Neural cell (in vitro differentiated cells): ENCODE measurements around the gene SRF. TPM values are rescaled to one million over a fixed set of nuclear protein-coding genes. Genes with fewer than 3 reads are reported as not detected.
A peak's percentile ranks its signal among the peaks of the same experiment; 100 is the strongest.

Source experiments
- H2AFZ ChIP-seq: fragments of 200-600, 300-800 bp; sonication (generic), shearing (Covaris generic); 2 replicates; pipeline ENCODE4 v1.6.0; 2014; ENCODE audit warnings: low read depth, mild to moderate bottlenecking, antibody characterized with exemption, low read length, moderate library complexity
- H3F3A ChIP-seq: fragments of 200-600 bp; shearing (Covaris generic); 2 replicates; pipeline ENCODE4 v1.6.1; 2016; ENCODE audit warnings: mild to moderate bottlenecking, moderate library complexity, mixed read lengths, antibody characterized with exemption, low read length; ENCODE audit not compliant: insufficient read depth, poor library complexity, severe bottlenecking
- H3K27ac ChIP-seq: fragments of 200-600, 300-800 bp; sonication (generic), shearing (Covaris generic); 2 replicates; pipeline ENCODE4 v1.5.1; 2014; ENCODE audit warnings: mild to moderate bottlenecking, low read length, moderate library complexity
- H3K27me3 ChIP-seq: fragments of 300-800, 200-600 bp; sonication (generic), shearing (Covaris generic); 2 replicates; pipeline ENCODE4 v1.6.0; 2014; ENCODE audit warnings: mild to moderate bottlenecking, low read depth, low read length, moderate library complexity; ENCODE audit not compliant: insufficient read depth
- H3K36me3 ChIP-seq: fragments of 300-800, 200-600 bp; sonication (generic), shearing (Covaris generic); 2 replicates; pipeline ENCODE4 v1.5.1; 2014; ENCODE audit warnings: mild to moderate bottlenecking, antibody characterized with exemption, low read length, moderate library complexity; ENCODE audit not compliant: insufficient read depth
- H3K4me2 ChIP-seq: fragments of 300-800, 200-600 bp; sonication (generic), shearing (Covaris generic); 2 replicates; pipeline ENCODE4 v1.6.0; 2014; ENCODE audit warnings: mild to moderate bottlenecking, low read length
- H3K4me3 ChIP-seq: fragments of 300-800, 200-600 bp; sonication (generic), shearing (Covaris generic); 2 replicates; pipeline ENCODE4 v1.5.1; 2014; ENCODE audit warnings: mild to moderate bottlenecking, low read length, moderate library complexity
- H3K79me2 ChIP-seq: fragments of 200-600 bp; shearing (Covaris generic); replicated peaks from 2 replicates; pipeline ENCODE4 v1.6.0; 2014; ENCODE audit warnings: mild to moderate bottlenecking, low read length, moderate library complexity; ENCODE audit not compliant: insufficient read depth
- H3K9ac ChIP-seq: fragments of 300-800, 200-600 bp; sonication (generic), shearing (Covaris generic); 2 replicates; pipeline ENCODE4 v1.6.1; 2016; ENCODE audit warnings: mild to moderate bottlenecking, low read length, mixed read lengths
- H3K9me2 ChIP-seq: fragments of 200-600 bp; shearing (Covaris generic); 2 replicates; pipeline ENCODE4 v1.6.1; 2016; ENCODE audit warnings: mild to moderate bottlenecking, low read length, mixed read lengths; ENCODE audit not compliant: insufficient read depth
- H3K9me3 ChIP-seq: fragments of 200-600, 300-800 bp; sonication (generic), shearing (Covaris generic); 2 replicates; pipeline ENCODE4 v1.6.1; 2016; ENCODE audit warnings: mild to moderate bottlenecking, mixed run types, low read length, moderate library complexity, mixed read lengths
- H4K20me1 ChIP-seq: fragments of 200-600 bp; shearing (Covaris generic); 2 replicates; pipeline ENCODE4 v1.6.1; 2016; ENCODE audit warnings: mild to moderate bottlenecking, mixed run types; ENCODE audit not compliant: insufficient read depth
- EP300 ChIP-seq: fragments of 450-650 bp; conservative IDR thresholded peaks from 2 replicates; pipeline ENCODE4 v1.6.1; 2014; ENCODE audit warnings: antibody characterized with exemption, mild to moderate bottlenecking, moderate library complexity; ENCODE audit not compliant: poor library complexity, severe bottlenecking
- EZH2 ChIP-seq: fragments of 200-600, 300-800 bp; shearing (Covaris generic), sonication (generic); IDR thresholded peaks from 2 replicates; pipeline ENCODE4 v1.6.1; 2014; ENCODE audit warnings: antibody characterized with exemption, low read length, borderline replicate concordance, mild to moderate bottlenecking; ENCODE audit not compliant: insufficient read depth, poor library complexity, severe bottlenecking
- MXI1 ChIP-seq: fragments of 450-650 bp; conservative IDR thresholded peaks from 2 replicates; pipeline ENCODE4 v1.6.1; 2014; ENCODE audit warnings: antibody characterized with exemption, mild to moderate bottlenecking; ENCODE audit not compliant: poor library complexity, severe bottlenecking
- POLR2AphosphoS5 ChIP-seq: IDR thresholded peaks from 2 replicates; pipeline ENCODE4 v1.6.1; 2012
- RAD21 ChIP-seq: fragments of 450-650 bp; conservative IDR thresholded peaks from 2 replicates; pipeline ENCODE4 v1.6.1; 2014; ENCODE audit warnings: antibody characterized with exemption, mild to moderate bottlenecking, moderate library complexity
- SMC3 ChIP-seq: fragments of 450-650 bp; conservative IDR thresholded peaks from 2 replicates; pipeline ENCODE4 v1.6.1; 2014; ENCODE audit warnings: antibody characterized with exemption, mild to moderate bottlenecking, moderate library complexity; ENCODE audit not compliant: poor library complexity
- TAF1 ChIP-seq: IDR thresholded peaks from 2 replicates; pipeline ENCODE4 v1.6.1; 2012; ENCODE audit warnings: low read depth
- polyA plus RNA-seq: library from polyadenylated mRNA; depleted of rRNA; stranded (reverse); fragments of >200 nt; gene quantifications from 2 replicates; pipeline ENCODE4 v1.2.3, GENCODE V29; 2014
- TF ChIP-seq, protein P1 (sequence below): fragments of 450-650 bp; IDR thresholded peaks from 2 replicates; pipeline ENCODE4 v1.5.1; 2014; ENCODE audit warnings: antibody characterized with exemption, mild to moderate bottlenecking, moderate library complexity; ENCODE audit not compliant: poor library complexity, severe bottlenecking
- TF ChIP-seq, protein P2 (sequence below): IDR thresholded peaks from 2 replicates; pipeline ENCODE4 v1.6.1; 2012; ENCODE audit warnings: borderline replicate concordance

SRF gene
- polyA plus RNA-seq, 1 donor from 2014 or later = 24.8 TPM

DNA sequence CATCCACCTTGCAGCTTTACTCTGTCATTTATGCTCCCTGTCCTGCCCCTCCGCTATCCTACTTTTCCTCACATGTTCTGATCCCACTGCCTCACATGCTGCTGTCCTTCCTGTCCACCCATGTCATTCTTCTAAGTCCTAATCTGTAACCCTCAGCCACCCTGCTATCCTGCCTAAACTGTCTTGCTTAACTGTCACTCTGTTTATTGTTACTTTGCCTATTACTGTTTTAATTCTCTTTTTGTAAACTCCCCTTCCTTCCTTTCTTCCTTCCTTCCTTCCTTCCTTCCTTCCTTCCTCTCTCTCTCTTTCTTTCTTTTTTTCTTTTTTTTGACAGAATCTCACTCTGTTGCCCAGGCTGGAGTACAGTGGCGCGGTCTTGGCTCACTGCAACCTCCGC lies 12.4 kb downstream of the SRF start:
- Histone ChIP-seq H3K79me2 (no peaks in the 10 kb centered on the region), H3K27ac (no peak overlapping the region), H4K20me1 (no peaks in the 10 kb centered on the region), H2AFZ (no peak overlapping the region), H3F3A (no peaks in the 10 kb centered on the region), H3K36me3 (peaks cover 6% of the 10 kb centered on the region), H3K4me2 (no peak overlapping the region), H3K9me3 (no peaks in the 10 kb centered on the region), H3K4me3 (peak overlapping the region; percentile 79), H3K27me3 (no peaks in the 10 kb centered on the region), H3K9me2 (no peaks in the 10 kb centered on the region), H3K9ac (peak overlapping the region; percentile 3)
- TF ChIP-seq SMC3 = no peak
- no peak for TF ChIP-seq TAF1
- TF ChIP-seq POLR2AphosphoS5 = no peak
- no peak for TF ChIP-seq MXI1
- TF ChIP-seq, protein P1, sequence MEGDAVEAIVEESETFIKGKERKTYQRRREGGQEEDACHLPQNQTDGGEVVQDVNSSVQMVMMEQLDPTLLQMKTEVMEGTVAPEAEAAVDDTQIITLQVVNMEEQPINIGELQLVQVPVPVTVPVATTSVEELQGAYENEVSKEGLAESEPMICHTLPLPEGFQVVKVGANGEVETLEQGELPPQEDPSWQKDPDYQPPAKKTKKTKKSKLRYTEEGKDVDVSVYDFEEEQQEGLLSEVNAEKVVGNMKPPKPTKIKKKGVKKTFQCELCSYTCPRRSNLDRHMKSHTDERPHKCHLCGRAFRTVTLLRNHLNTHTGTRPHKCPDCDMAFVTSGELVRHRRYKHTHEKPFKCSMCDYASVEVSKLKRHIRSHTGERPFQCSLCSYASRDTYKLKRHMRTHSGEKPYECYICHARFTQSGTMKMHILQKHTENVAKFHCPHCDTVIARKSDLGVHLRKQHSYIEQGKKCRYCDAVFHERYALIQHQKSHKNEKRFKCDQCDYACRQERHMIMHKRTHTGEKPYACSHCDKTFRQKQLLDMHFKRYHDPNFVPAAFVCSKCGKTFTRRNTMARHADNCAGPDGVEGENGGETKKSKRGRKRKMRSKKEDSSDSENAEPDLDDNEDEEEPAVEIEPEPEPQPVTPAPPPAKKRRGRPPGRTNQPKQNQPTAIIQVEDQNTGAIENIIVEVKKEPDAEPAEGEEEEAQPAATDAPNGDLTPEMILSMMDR = no peak
- TF ChIP-seq, protein P2, sequence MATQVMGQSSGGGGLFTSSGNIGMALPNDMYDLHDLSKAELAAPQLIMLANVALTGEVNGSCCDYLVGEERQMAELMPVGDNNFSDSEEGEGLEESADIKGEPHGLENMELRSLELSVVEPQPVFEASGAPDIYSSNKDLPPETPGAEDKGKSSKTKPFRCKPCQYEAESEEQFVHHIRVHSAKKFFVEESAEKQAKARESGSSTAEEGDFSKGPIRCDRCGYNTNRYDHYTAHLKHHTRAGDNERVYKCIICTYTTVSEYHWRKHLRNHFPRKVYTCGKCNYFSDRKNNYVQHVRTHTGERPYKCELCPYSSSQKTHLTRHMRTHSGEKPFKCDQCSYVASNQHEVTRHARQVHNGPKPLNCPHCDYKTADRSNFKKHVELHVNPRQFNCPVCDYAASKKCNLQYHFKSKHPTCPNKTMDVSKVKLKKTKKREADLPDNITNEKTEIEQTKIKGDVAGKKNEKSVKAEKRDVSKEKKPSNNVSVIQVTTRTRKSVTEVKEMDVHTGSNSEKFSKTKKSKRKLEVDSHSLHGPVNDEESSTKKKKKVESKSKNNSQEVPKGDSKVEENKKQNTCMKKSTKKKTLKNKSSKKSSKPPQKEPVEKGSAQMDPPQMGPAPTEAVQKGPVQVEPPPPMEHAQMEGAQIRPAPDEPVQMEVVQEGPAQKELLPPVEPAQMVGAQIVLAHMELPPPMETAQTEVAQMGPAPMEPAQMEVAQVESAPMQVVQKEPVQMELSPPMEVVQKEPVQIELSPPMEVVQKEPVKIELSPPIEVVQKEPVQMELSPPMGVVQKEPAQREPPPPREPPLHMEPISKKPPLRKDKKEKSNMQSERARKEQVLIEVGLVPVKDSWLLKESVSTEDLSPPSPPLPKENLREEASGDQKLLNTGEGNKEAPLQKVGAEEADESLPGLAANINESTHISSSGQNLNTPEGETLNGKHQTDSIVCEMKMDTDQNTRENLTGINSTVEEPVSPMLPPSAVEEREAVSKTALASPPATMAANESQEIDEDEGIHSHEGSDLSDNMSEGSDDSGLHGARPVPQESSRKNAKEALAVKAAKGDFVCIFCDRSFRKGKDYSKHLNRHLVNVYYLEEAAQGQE = no peak
- TF ChIP-seq RAD21 = no peak
- no peak for TF ChIP-seq EP300
- no peak for TF ChIP-seq EZH2

DNA sequence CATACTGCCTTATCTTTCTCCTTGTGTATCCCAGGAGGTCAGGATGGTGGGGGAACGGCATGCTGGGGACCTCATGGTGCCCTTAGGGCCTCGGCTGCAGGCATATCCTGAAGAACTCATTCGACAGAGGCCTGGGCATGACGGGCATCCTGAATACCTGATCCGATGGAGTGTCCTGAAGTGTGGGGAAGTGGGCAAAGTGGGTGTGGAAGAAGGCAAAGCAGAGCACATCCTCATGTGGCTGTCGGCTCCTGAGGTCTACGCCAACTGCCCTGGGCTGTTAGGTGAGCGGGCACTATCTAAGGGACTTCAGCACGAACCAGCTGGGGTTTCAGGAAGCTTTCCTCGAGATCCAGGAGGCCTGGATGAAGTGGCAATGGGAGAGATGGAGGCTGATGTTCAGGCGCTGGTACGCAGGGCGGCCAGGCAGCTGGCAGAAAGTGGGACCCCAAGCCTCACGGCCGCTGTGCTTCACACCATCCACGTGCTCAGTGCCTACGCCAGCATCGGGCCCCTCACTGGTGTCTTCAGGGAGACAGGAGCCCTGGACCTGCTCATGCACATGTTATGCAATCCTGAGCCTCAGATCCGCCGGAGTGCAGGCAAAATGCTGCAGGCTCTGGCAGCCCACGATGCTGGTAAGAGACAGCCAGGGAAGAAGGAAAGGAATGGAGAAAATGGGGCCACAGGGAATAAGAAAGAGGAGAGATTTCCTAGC lies 13.4 kb downstream of the SRF start:
- Histone ChIP-seq H3K4me3 (no peak overlapping the region), H3K27me3 (no peaks in the 10 kb centered on the region), H3K9me2 (no peaks in the 10 kb centered on the region), H4K20me1 (no peaks in the 10 kb centered on the region), H3K27ac (no peak overlapping the region), H3K4me2 (no peak overlapping the region), H3F3A (no peaks in the 10 kb centered on the region), H2AFZ (no peak overlapping the region), H3K9ac (no peak overlapping the region), H3K36me3 (peaks cover 6% of the 10 kb centered on the region), H3K9me3 (no peaks in the 10 kb centered on the region), H3K79me2 (no peaks in the 10 kb centered on the region)
- TF ChIP-seq MXI1 (no peak), EZH2 (no peak), RAD21 (no peak), TAF1 (no peak), POLR2AphosphoS5 (no peak), SMC3 (no peak), EP300 (no peak)
- TF ChIP-seq, protein P2 = no peak
- TF ChIP-seq, protein P1 = no peak
